ENCODE measurements around the gene WHAMM.
"Not testable (repeated sequence)": the region's sequence is repeated elsewhere in the genome, so short reads cannot be mapped to it uniquely, and the experiment has no call there.

Gene WHAMM

GRCh38 chr15:82838096-82838735 lies 28.8 kb downstream of the WHAMM start:
- DNase-seq (ENCODE audit: low read depth in 2 of 2), result no peak

GRCh38 chr15:82839136-82839535 lies 29.7 kb downstream of the WHAMM start:
- DNase-seq (ENCODE audit: low read depth in 2 of 2), result no peak

GRCh38 chr15:82840166-82840565 lies 30.7 kb downstream of the WHAMM start:
- DNase-seq (ENCODE audit: low read depth in 2 of 2), result no peak

GRCh38 chr15:82843566-82843965 lies 34.1 kb downstream of the WHAMM start:
- DNase-seq (ENCODE audit: low read depth in 2 of 2), result no peak

GRCh38 chr15:82845686-82846085 lies 36.3 kb downstream of the WHAMM start:
- no peak for DNase-seq (ENCODE audit: low read depth in 2 of 2)

- DNase-seq (ENCODE audit: low read depth in 2 of 2), result no peak
Measured at GRCh38 chr15:82846621-82847020, 37.2 kb downstream of the WHAMM start.

GRCh38 chr15:82847703-82848102 lies 38.3 kb downstream of the WHAMM start:
- no peak for DNase-seq (ENCODE audit: low read depth in 2 of 2)

GRCh38 chr15:82848241-82848993 lies 39.0 kb downstream of the WHAMM start:
- no peak for DNase-seq (ENCODE audit: low read depth in 2 of 2)

GRCh38 chr15:82849556-82850512 lies 40.4 kb downstream of the WHAMM start:
- peak; percentile 53 to 58 for DNase-seq (ENCODE audit: low read depth in 2 of 2)

GRCh38 chr15:82850731-82851130 lies 41.3 kb downstream of the WHAMM start:
- DNase-seq (ENCODE audit: low read depth in 2 of 2), result no peak

- DNase-seq (ENCODE audit: low read depth in 2 of 2), result no peak
Measured at GRCh38 chr15:82851306-82851850, 42.0 kb downstream of the WHAMM start.

- DNase-seq (ENCODE audit: low read depth in 2 of 2), result peak in 1 of 2 experiments; percentile 9
Measured at GRCh38 chr15:82851981-82852511, 42.6 kb downstream of the WHAMM start.

- DNase-seq (ENCODE audit: low read depth in 2 of 2), result no peak
Measured at GRCh38 chr15:82852941-82853561, 43.6 kb downstream of the WHAMM start.

- no peak for DNase-seq (ENCODE audit: low read depth in 2 of 2)
Measured at GRCh38 chr15:82854554-82854953, 45.1 kb downstream of the WHAMM start.

- DNase-seq (ENCODE audit: low read depth in 2 of 2), result no peak
Measured at GRCh38 chr15:82855286-82856100, 46.1 kb downstream of the WHAMM start.

- DNase-seq (ENCODE audit: low read depth in 2 of 2), result no peak
Measured at GRCh38 chr15:82856397-82857170, 47.2 kb downstream of the WHAMM start.

- no peak for DNase-seq (ENCODE audit: low read depth in 2 of 2)
Measured at GRCh38 chr15:82858932-82859331, 49.5 kb downstream of the WHAMM start.

- no peak for DNase-seq (ENCODE audit: low read depth in 2 of 2)
Measured at GRCh38 chr15:82862886-82863285, 53.5 kb downstream of the WHAMM start.

- no peak for DNase-seq (ENCODE audit: low read depth in 2 of 2)
Measured at GRCh38 chr15:82864967-82865366, 55.5 kb downstream of the WHAMM start.

- DNase-seq (ENCODE audit: low read depth in 2 of 2), result not testable (repeated sequence)
Measured at GRCh38 chr15:82865581-82865980, 56.2 kb downstream of the WHAMM start.

All from fibroblast of skin of left quadriceps (primary cell).